ENCODE measurements around the gene KIF3C.
A peak's percentile ranks its signal among the peaks of the same experiment; 100 is the strongest.

Gene KIF3C

DNA sequence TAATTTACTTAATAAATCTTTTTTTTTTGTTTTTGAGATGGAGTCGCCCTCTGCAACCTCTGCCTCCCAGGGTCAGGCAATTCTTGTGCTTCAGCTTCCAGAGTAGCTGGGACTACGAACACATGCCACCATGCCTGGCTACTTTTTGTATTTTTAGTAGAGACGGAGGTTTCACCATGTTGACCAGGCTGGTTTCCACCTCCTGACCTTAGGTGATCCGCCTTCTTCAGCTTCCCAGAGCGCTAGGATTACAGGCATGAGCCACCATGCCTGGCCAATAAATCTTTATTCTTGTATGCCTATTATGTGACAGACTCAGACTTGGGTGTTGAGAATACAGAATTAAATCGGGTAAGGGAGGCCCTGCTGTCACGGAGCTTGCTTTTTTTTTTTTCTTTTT, 87.3 kb downstream of the KIF3C start:
- H3K4me3 ChIP-seq: no peak overlapping the region
- H3K27ac ChIP-seq: no peak overlapping the region
- DNase-seq (ENCODE audit: low spot score): no peak
- TF ChIP-seq CTCF (IDR thresholded peaks at IDR 0.05): no peak

DNA sequence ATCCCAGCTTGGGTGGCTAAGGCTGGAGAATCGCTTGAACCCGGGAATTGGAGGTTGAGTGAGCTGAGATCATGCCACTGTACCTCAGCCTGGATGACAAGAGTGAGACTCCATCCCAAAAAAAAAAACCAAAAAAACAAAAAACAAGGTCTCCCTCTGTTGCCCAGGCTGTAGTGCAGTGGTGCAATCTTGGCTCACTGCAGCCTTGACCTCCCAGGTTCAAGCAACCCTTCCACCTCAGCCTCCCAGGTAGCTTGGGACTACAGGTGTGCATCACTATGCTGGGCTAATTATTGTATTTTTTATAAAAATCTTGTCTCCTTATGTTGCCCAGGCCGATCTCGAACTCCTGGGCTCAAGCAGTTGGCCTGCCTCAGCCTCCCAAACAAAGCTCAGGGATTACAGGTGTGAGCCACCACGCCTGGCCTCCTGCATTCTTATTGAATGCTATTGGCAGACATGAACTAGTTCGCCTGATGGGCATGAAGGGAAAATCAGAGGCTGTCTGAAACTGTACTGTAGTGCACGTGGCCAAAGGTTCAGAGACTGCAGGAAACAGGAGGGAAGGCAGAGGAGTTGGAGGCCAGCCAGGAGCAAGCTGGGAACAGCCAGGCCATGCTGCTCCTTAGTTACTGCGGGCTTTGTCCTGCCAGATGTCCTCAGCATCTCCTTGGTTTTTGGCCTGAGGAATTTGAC, 88.0 kb downstream of the KIF3C start:
- no peak for DNase-seq (ENCODE audit: low spot score)

DNA sequence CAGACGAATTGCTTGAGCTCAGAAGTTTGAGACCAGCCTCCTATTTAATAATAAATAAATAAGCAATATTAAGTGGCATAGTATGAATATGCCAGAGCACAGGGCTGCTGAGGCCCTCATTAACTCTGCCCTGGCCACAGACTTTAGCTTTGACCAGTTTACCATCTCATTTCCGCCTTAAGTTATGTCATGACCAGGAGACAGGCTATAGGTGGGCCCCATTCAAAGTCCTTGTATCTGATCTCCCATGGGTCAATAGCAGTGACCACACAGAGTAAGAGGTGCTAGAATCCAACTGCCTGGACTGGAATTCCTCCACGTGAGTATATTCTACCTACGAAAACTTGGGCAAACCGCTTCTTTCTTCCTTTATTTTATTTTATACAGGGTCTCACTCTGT, 90.6 kb downstream of the KIF3C start:
- Histone ChIP-seq H3K4me3 (no peak overlapping the region), H3K27ac (no peak overlapping the region)
- DNase-seq (ENCODE audit: low spot score): no peak
- no peak for TF ChIP-seq CTCF (IDR thresholded peaks at IDR 0.05)

More for the DNA sequence above, 88.0 kb downstream of the KIF3C start:
- no peak overlapping the region for H3K4me3 ChIP-seq
- no peak for TF ChIP-seq CTCF (IDR thresholded peaks at IDR 0.05)
- H3K27ac ChIP-seq: no peak overlapping the region

- H3K4me3 ChIP-seq: no peak overlapping the region
- no peak for DNase-seq (ENCODE audit: low spot score)
- no peak for TF ChIP-seq CTCF (IDR thresholded peaks at IDR 0.05)
- no peak overlapping the region for H3K27ac ChIP-seq
Observed at GRCh38 chr2:25887624-25888242, 94.6 kb downstream of the KIF3C start.

GRCh38 chr2:25885933-25886332, 96.4 kb downstream of the KIF3C start:
- DNase-seq (ENCODE audit: low spot score): no peak
- Histone ChIP-seq H3K27ac (no peak overlapping the region), H3K4me3 (no peak overlapping the region)
- TF ChIP-seq CTCF (IDR thresholded peaks at IDR 0.05): no peak

DNA sequence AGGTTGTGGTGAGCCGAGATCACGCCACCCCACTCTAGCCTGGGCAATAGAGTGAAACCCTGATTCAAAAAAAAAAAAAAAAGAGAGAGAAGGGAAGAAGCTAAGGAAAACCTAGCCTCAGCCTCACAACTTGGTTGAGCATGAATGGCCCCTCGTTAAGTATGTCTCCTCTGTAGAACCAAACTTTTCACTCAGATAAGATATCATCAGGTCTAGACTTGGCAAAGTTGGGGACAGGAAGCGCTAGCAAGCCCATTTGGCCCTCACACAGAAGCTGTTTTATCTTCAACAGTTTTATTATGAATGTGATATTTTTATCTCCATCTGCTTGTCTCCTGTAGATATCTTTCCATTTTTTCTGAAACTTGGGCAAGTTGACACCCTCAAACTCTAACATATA, 100.5 kb downstream of the KIF3C start:
- Histone ChIP-seq H3K4me3 (no peak overlapping the region), H3K27ac (no peak overlapping the region)
- no peak for DNase-seq (ENCODE audit: low spot score)
- no peak for TF ChIP-seq CTCF (IDR thresholded peaks at IDR 0.05)

GRCh38 chr2:25879133-25879730, 103.1 kb downstream of the KIF3C start:
- Histone ChIP-seq H3K27ac (peak overlapping the region; percentile 65 to 94), H3K4me3 (peak overlapping the region; percentile 94)
- DNase-seq (ENCODE audit: low spot score): no peak
- no peak for TF ChIP-seq CTCF (IDR thresholded peaks at IDR 0.05)
